ENCODE measurements around the gene TMEM220. TPM values are rescaled to one million over a fixed set of nuclear protein-coding genes. Genes with fewer than 3 reads are reported as not detected.

TMEM220 gene
- total RNA-seq, 1 experiment from 2014 or later, result not detected

DNA sequence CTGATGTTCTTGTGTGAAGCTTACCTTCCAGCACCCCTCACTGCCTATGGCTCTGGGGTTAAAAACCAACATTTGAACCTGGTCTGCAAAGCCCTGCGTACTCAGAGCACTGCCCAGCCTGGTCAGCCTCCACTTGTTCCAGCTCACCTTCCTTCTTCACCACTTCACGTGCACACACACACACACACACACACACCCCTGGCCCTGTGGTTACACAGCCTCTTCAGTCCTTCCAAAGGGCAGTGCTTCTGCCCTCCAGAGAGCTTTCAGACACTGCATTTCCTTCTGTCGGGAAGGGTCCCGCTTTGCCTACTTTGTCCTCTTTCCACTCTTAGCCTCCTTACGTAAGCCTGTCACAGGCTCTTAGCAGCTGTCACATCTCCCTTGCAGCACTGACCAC is 9.6 kb upstream of the TMEM220 start:
- RAD21 ChIA-PET (ENCODE audit: low non-redundant PET in 1 of 2, low total read pairs in 2 of 2, uncharacterized antibody in 2 of 2, unreplicated experiment in 2 of 2), result no interaction called here
- DNase-seq (ENCODE audit: low read depth, low spot score) (no peak), ATAC-seq (no peak)
- no peak overlapping the region for H3K9ac ChIP-seq (ENCODE audit: low read length)
- no peak overlapping the region for H3K27ac ChIP-seq (ENCODE audit: low read depth, low read length)
- CTCF ChIA-PET, result no interaction called here
- H2AFZ ChIP-seq (ENCODE audit: low read depth, low read length, poor library complexity, severe bottlenecking), result no peak overlapping the region
- H3K4me3 ChIP-seq (replicated peaks in 1 of 2; ENCODE audit: low read depth in 1 of 2, low read length in 2 of 2), result no peak overlapping the region
- H3K36me3 ChIP-seq (ENCODE audit: control insufficient read depth in 1 of 2, insufficient read depth in 2 of 2, low read length in 2 of 2), result no peaks in the 10 kb centered on the region
- intact Hi-C loops (cut with micrococcal nuclease), result loop anchor here (5.0 kb wide), 2 partner anchors 903 to 1248 kb away; no protein-coding TSS in a partner anchor
- POLR2A ChIA-PET, result no interaction called here
- no peaks in the 10 kb centered on the region for H3K9me2 ChIP-seq (ENCODE audit: insufficient read depth)
- H4K20me1 ChIP-seq (ENCODE audit: insufficient read depth), result no peaks in the 10 kb centered on the region
- H3K4me2 ChIP-seq (ENCODE audit: low read length), result no peak overlapping the region
- no peaks in the 10 kb centered on the region for H3K9me3 ChIP-seq (ENCODE audit: control insufficient read depth in 1 of 2, insufficient read depth in 1 of 2, low read depth in 1 of 2, low read length in 2 of 2)
- H3K4me1 ChIP-seq (ENCODE audit: control insufficient read depth in 1 of 2, insufficient read depth in 2 of 2, low read length in 2 of 2), result no peaks in the 10 kb centered on the region
- TF ChIP-seq ELF1 (IDR thresholded peaks at IDR 0.05; ENCODE audit: borderline replicate concordance, low read depth) (no peak), SIN3A (IDR thresholded peaks at IDR 0.05; ENCODE audit: low read depth) (no peak), EZH2 (IDR thresholded peaks at IDR 0.05) (no peak), POLR2A (IDR thresholded peaks at IDR 0.05; ENCODE audit: borderline replicate concordance, extremely low read depth, insufficient read depth, insufficient read length) (no peak), RAD21 (IDR thresholded peaks at IDR 0.05; ENCODE audit: low read depth) (no peak), TCF7L2 (IDR thresholded peaks at IDR 0.05; ENCODE audit: borderline replicate concordance, extremely low read depth, insufficient read depth, insufficient read length) (no peak), ZNF274 (IDR thresholded peaks at IDR 0.05; ENCODE audit: low read depth, low read length) (no peak), ZFX (IDR thresholded peaks at IDR 0.05) (no peak), JUND (IDR thresholded peaks at IDR 0.05) (no peak), POLR2AphosphoS5 (IDR thresholded peaks at IDR 0.05; ENCODE audit: low read depth, low read length) (no peak), SP1 (IDR thresholded peaks at IDR 0.05; ENCODE audit: low read depth) (no peak), FOSL1 (IDR thresholded peaks at IDR 0.05; ENCODE audit: low read depth) (no peak), SRF (IDR thresholded peaks at IDR 0.05; ENCODE audit: low read depth) (no peak), EZH2phosphoT487 (IDR thresholded peaks at IDR 0.05; ENCODE audit: borderline replicate concordance) (no peak)
- TF ChIP-seq, protein P1, sequence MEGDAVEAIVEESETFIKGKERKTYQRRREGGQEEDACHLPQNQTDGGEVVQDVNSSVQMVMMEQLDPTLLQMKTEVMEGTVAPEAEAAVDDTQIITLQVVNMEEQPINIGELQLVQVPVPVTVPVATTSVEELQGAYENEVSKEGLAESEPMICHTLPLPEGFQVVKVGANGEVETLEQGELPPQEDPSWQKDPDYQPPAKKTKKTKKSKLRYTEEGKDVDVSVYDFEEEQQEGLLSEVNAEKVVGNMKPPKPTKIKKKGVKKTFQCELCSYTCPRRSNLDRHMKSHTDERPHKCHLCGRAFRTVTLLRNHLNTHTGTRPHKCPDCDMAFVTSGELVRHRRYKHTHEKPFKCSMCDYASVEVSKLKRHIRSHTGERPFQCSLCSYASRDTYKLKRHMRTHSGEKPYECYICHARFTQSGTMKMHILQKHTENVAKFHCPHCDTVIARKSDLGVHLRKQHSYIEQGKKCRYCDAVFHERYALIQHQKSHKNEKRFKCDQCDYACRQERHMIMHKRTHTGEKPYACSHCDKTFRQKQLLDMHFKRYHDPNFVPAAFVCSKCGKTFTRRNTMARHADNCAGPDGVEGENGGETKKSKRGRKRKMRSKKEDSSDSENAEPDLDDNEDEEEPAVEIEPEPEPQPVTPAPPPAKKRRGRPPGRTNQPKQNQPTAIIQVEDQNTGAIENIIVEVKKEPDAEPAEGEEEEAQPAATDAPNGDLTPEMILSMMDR (IDR thresholded peaks at IDR 0.05 in 2 of 3, conservative IDR thresholded peaks at IDR 0.05 in 1 of 3; ENCODE audit: borderline replicate concordance in 1 of 3, insufficient read depth in 1 of 3, low read depth in 2 of 3, low read length in 2 of 3), result no peak
- TF ChIP-seq, protein P2, sequence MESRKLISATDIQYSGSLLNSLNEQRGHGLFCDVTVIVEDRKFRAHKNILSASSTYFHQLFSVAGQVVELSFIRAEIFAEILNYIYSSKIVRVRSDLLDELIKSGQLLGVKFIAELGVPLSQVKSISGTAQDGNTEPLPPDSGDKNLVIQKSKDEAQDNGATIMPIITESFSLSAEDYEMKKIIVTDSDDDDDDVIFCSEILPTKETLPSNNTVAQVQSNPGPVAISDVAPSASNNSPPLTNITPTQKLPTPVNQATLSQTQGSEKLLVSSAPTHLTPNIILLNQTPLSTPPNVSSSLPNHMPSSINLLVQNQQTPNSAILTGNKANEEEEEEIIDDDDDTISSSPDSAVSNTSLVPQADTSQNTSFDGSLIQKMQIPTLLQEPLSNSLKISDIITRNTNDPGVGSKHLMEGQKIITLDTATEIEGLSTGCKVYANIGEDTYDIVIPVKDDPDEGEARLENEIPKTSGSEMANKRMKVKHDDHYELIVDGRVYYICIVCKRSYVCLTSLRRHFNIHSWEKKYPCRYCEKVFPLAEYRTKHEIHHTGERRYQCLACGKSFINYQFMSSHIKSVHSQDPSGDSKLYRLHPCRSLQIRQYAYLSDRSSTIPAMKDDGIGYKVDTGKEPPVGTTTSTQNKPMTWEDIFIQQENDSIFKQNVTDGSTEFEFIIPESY (IDR thresholded peaks at IDR 0.05; ENCODE audit: extremely low read depth, insufficient replicate concordance, low read length), result no peak
- TF ChIP-seq, protein P3, sequence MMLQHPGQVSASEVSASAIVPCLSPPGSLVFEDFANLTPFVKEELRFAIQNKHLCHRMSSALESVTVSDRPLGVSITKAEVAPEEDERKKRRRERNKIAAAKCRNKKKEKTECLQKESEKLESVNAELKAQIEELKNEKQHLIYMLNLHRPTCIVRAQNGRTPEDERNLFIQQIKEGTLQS (IDR thresholded peaks at IDR 0.05), result no peak
- TF ChIP-seq, protein P4, sequence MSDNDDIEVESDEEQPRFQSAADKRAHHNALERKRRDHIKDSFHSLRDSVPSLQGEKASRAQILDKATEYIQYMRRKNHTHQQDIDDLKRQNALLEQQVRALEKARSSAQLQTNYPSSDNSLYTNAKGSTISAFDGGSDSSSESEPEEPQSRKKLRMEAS (IDR thresholded peaks at IDR 0.05), result no peak
- BruUV-seq (replicated peaks), result no TSS peak
- peaks cover 11% of the 10 kb centered on the region; the same call in 1 of the 2 replicates for H3K27me3 ChIP-seq (ENCODE audit: insufficient read depth, low read length)
- no peaks in the 10 kb centered on the region for H3K79me2 ChIP-seq (ENCODE audit: insufficient read depth, low read length)
